ENCODE data around the gene G3BP1. TPM values are rescaled to one million over a fixed set of nuclear protein-coding genes. Genes with fewer than 3 reads are reported as not detected.

Gene G3BP1
- total and polyA plus RNA-seq, 2 of the 13 experiments (the other 11 are each of a cell fraction or from before 2014, with no cell fraction given) = 36.7 to 320 TPM

DNA sequence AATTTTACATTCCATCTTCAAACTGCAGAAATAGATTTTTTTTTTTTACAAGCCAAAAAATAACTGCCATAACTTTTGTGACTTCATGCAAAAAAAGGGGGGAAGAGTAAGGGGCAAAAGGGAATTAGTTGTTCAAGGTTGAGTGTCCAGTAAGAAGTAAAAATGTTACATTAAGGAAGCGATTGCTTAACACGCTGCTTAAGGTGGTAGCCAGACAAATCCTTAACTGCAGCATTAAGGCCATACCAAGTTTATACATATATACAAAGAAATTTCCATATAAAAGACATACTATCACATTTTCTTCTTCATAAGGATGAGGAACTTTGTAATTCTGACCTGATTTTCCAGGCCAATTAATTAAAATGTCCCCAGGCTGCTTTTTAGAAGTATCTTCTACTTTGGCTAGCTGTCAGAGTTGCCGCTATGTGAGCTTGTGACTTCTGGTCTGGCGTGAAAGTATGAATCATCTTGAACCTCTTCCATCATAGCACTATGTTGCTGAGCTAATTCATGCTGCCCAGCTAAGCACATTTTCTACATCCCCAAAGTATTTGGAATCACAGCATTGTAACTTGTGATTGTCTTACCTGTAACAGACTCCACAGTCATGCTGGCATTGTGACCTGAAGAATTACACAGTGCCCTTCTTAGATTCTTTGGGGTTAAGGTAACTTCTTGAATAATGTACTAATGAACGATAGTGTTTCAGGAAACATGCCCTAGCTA lies 40.0 kb downstream of the G3BP1 start:
- Histone ChIP-seq H3K9ac (ENCODE audit: insufficient read depth, low read depth, low read length) (no peak overlapping the region), H3K9me3 (ENCODE audit: low read length) (no peaks in the 10 kb centered on the region), H3K4me2 (ENCODE audit: low read depth, low read length) (no peak overlapping the region), H3K27ac (ENCODE audit: extremely low read length, insufficient read depth, low read length) (no peak overlapping the region), H3K4me3 (replicated peaks in 1 of 3; ENCODE audit: insufficient read depth in 1 of 3, low read depth in 2 of 3, low read length in 3 of 3) (no peak overlapping the region), H3K79me2 (ENCODE audit: insufficient read depth, low read length) (no peaks in the 10 kb centered on the region), H3K4me1 (ENCODE audit: insufficient read depth, low read length) (0 out of 2 replicates have a peak, but pooled peaks cover 10% of the 10 kb centered on the region), H3K36me3 (replicated peaks in 1 of 2; ENCODE audit: control insufficient read depth in 1 of 2, insufficient read depth in 2 of 2, low read length in 2 of 2) (peaks cover 9 to 51% of the 10 kb centered on the region in 2 experiments), H2AFZ (ENCODE audit: low read length) (no peak overlapping the region), H3K27me3 (ENCODE audit: control insufficient read depth in 1 of 2, insufficient read depth in 2 of 2, low read length in 2 of 2) (no peaks in the 10 kb centered on the region), H4K20me1 (ENCODE audit: insufficient read depth, low read length) (no peaks in the 10 kb centered on the region; the same call in 1 of the 2 replicates)
- ATAC-seq (no peak), DNase-seq (ENCODE audit: low spot score) (no peak), FAIRE-seq (no peak)
- in situ Hi-C loops (cut with HindIII; ENCODE audit: extremely low pct_ligation_motif_present, low pct_unique_long_range_greater_than_20kb) = no loop called here
- TF ChIP-seq RBM22 (optimal IDR thresholded peaks at IDR 0.05; ENCODE audit: low read length) = peak; percentile 37
- TF ChIP-seq, protein P1, sequence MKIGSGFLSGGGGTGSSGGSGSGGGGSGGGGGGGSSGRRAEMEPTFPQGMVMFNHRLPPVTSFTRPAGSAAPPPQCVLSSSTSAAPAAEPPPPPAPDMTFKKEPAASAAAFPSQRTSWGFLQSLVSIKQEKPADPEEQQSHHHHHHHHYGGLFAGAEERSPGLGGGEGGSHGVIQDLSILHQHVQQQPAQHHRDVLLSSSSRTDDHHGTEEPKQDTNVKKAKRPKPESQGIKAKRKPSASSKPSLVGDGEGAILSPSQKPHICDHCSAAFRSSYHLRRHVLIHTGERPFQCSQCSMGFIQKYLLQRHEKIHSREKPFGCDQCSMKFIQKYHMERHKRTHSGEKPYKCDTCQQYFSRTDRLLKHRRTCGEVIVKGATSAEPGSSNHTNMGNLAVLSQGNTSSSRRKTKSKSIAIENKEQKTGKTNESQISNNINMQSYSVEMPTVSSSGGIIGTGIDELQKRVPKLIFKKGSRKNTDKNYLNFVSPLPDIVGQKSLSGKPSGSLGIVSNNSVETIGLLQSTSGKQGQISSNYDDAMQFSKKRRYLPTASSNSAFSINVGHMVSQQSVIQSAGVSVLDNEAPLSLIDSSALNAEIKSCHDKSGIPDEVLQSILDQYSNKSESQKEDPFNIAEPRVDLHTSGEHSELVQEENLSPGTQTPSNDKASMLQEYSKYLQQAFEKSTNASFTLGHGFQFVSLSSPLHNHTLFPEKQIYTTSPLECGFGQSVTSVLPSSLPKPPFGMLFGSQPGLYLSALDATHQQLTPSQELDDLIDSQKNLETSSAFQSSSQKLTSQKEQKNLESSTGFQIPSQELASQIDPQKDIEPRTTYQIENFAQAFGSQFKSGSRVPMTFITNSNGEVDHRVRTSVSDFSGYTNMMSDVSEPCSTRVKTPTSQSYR (CRISPR knock-in tag; IDR thresholded peaks at IDR 0.05; ENCODE audit: borderline replicate concordance) = no peak
- ChIA-PET CTCF (ENCODE audit: low intra/inter-chr PET ratio, low total read pairs) (no interaction called here), POLR2A (interaction anchor here (1.3 kb wide), 1 partner anchor 41 kb away, joined by 4 read pairs; no protein-coding TSS in a partner anchor)
- intact Hi-C loops (cut with micrococcal nuclease; ENCODE audit: unreplicated experiment) = no loop called here
- BruUV-seq (replicated peaks) = no TSS peak
- WGBS (ENCODE audit: low lambda C conversion rate) = 99% methylated on average over 5 of the region's 5 CpGs

DNA sequence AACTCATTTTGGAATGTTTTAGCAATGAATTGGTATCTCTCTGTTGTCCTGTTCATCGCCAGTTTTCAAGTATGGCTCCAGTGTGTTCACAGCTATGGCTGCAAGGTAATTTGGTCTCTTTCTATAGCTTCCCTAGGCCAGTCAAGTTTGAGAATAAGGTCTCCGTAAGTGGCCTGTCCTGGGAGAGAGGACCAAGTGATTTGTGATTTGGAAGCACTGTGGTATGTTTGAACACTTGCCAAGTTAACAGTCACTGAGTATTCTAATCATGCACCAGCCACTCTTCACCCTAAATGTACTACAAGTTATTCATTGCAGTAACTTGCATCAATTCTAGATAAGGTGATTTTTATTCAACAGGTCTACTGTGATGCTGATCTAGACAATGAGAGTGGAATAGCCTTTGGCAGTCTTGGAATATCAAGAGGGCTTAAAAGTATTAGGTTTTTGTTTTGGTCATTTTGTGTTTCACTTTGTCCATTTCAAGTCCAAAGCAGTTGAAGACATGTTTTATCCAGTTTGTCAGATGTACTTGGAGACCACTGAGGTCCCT lies 41.1 kb downstream of the G3BP1 start:
- no peak overlapping the region for H3K9ac ChIP-seq (ENCODE audit: insufficient read depth, low read depth, low read length)
- H2AFZ ChIP-seq (ENCODE audit: low read length) = no peak overlapping the region
- H4K20me1 ChIP-seq (ENCODE audit: insufficient read depth, low read length) = no peaks in the 10 kb centered on the region; the same call in 1 of the 2 replicates
- peak; percentile 19; the same call in 1 of the 3 replicates for ATAC-seq
- no peaks in the 10 kb centered on the region for H3K9me3 ChIP-seq (ENCODE audit: low read length)
- in situ Hi-C loops (cut with HindIII; ENCODE audit: extremely low pct_ligation_motif_present, low pct_unique_long_range_greater_than_20kb) = no loop called here
- DNase-seq (ENCODE audit: low spot score) = no peak
- POLR2A ChIA-PET = no interaction called here
- H3K27me3 ChIP-seq (ENCODE audit: control insufficient read depth in 1 of 2, insufficient read depth in 2 of 2, low read length in 2 of 2) = no peaks in the 10 kb centered on the region
- no peak for FAIRE-seq
- no TSS peak for BruUV-seq (replicated peaks)
- no peak overlapping the region for H3K4me2 ChIP-seq (ENCODE audit: low read depth, low read length)
- H3K4me1 ChIP-seq (ENCODE audit: insufficient read depth, low read length) = peaks cover 15% of the 10 kb centered on the region
- peaks cover 7 to 42% of the 10 kb centered on the region in 2 experiments for H3K36me3 ChIP-seq (replicated peaks in 1 of 2; ENCODE audit: control insufficient read depth in 1 of 2, insufficient read depth in 2 of 2, low read length in 2 of 2)
- H3K27ac ChIP-seq (ENCODE audit: extremely low read length, insufficient read depth, low read length) = no peak overlapping the region
- no peaks in the 10 kb centered on the region for H3K79me2 ChIP-seq (ENCODE audit: insufficient read depth, low read length)
- H3K4me3 ChIP-seq (replicated peaks in 1 of 3; ENCODE audit: insufficient read depth in 1 of 3, low read depth in 2 of 3, low read length in 3 of 3) = no peak overlapping the region
- intact Hi-C loops (cut with micrococcal nuclease; ENCODE audit: unreplicated experiment) = no loop called here
- CTCF ChIA-PET (ENCODE audit: low intra/inter-chr PET ratio, low total read pairs) = no interaction called here
- TF ChIP-seq ZNF44 (CRISPR knock-in tag; IDR thresholded peaks at IDR 0.05) (no peak), MAFK (conservative IDR thresholded peaks at IDR 0.05 in 1 of 2, IDR thresholded peaks at IDR 0.05 in 1 of 2; ENCODE audit: low read length in 2 of 2) (no peak), EZH2 (conservative IDR thresholded peaks at IDR 0.05; ENCODE audit: low read depth, low read length) (no peak), ZNF207 (IDR thresholded peaks at IDR 0.05; ENCODE audit: borderline replicate concordance) (no peak), EP300 (IDR thresholded peaks at IDR 0.05; ENCODE audit: low read depth in 2 of 2, low read length in 2 of 2) (no peak), EP300 (CRISPR knock-in tag; IDR thresholded peaks at IDR 0.05; ENCODE audit: borderline replicate concordance) (no peak), MTA3 (CRISPR knock-in tag; IDR thresholded peaks at IDR 0.05) (no peak), TBX3 (IDR thresholded peaks at IDR 0.05; ENCODE audit: borderline replicate concordance) (no peak)
- TF ChIP-seq, protein P2, sequence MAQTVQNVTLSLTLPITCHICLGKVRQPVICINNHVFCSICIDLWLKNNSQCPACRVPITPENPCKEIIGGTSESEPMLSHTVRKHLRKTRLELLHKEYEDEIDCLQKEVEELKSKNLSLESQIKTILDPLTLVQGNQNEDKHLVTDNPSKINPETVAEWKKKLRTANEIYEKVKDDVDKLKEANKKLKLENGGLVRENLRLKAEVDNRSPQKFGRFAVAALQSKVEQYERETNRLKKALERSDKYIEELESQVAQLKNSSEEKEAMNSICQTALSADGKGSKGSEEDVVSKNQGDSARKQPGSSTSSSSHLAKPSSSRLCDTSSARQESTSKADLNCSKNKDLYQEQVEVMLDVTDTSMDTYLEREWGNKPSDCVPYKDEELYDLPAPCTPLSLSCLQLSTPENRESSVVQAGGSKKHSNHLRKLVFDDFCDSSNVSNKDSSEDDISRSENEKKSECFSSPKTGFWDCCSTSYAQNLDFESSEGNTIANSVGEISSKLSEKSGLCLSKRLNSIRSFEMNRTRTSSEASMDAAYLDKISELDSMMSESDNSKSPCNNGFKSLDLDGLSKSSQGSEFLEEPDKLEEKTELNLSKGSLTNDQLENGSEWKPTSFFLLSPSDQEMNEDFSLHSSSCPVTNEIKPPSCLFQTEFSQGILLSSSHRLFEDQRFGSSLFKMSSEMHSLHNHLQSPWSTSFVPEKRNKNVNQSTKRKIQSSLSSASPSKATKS (CRISPR knock-in tag; IDR thresholded peaks at IDR 0.05) = no peak
- WGBS (ENCODE audit: low lambda C conversion rate) = 100% methylated on average over 2 of the region's 2 CpGs

All from HepG2 (cell line).